CD4-positive, alpha-beta T cell treated with Interleukin-21 for 1 hour (primary cell): ENCODE results near the gene CACNA1B.

Experiments used
- DNase-seq: peaks from one replicate; pipeline ENCODE4 v3.0.0-alpha.2; 2020

CACNA1B gene

GRCh38 chr9:138061631-138062030 is 184.0 kb downstream of the CACNA1B start:
- no peak for DNase-seq

- no peak for DNase-seq
Measured at GRCh38 chr9:138062196-138062595, 184.6 kb downstream of the CACNA1B start.

- no peak for DNase-seq
Measured at GRCh38 chr9:138063033-138063432, 185.5 kb downstream of the CACNA1B start.

- no peak for DNase-seq
Measured at GRCh38 chr9:138063785-138064184, 186.2 kb downstream of the CACNA1B start.

- DNase-seq = no peak
Measured at GRCh38 chr9:138064547-138064946, 187.0 kb downstream of the CACNA1B start.

GRCh38 chr9:138065287-138065686 is 187.7 kb downstream of the CACNA1B start:
- DNase-seq = no peak

GRCh38 chr9:138066049-138066448 is 188.5 kb downstream of the CACNA1B start:
- no peak for DNase-seq

GRCh38 chr9:138067613-138068367 is 190.2 kb downstream of the CACNA1B start:
- DNase-seq = no peak

- DNase-seq = no peak
Measured at GRCh38 chr9:138068601-138069035, 191.0 kb downstream of the CACNA1B start.

- DNase-seq = no peak
Measured at GRCh38 chr9:138069731-138070456, 192.3 kb downstream of the CACNA1B start.

GRCh38 chr9:138070815-138071214 is 193.2 kb downstream of the CACNA1B start:
- DNase-seq = no peak

- no peak for DNase-seq
Measured at GRCh38 chr9:138071292-138071691, 193.7 kb downstream of the CACNA1B start.

GRCh38 chr9:138071731-138072130 is 194.1 kb downstream of the CACNA1B start:
- DNase-seq = no peak

GRCh38 chr9:138072161-138072842 is 194.7 kb downstream of the CACNA1B start:
- DNase-seq = no peak

- no peak for DNase-seq
Measured at GRCh38 chr9:138072897-138073296, 195.3 kb downstream of the CACNA1B start.

GRCh38 chr9:138073408-138073807 is 195.8 kb downstream of the CACNA1B start:
- no peak for DNase-seq

- no peak for DNase-seq
Measured at GRCh38 chr9:138073808-138074207, 196.2 kb downstream of the CACNA1B start.

GRCh38 chr9:138074516-138074915 is 196.9 kb downstream of the CACNA1B start:
- DNase-seq = no peak

- DNase-seq = no peak
Measured at GRCh38 chr9:138075496-138075895, 197.9 kb downstream of the CACNA1B start.

- DNase-seq = no peak
Measured at GRCh38 chr9:138075961-138076649, 198.5 kb downstream of the CACNA1B start.

- DNase-seq = no peak
Measured at GRCh38 chr9:138076650-138077009, 199.0 kb downstream of the CACNA1B start.

- no peak for DNase-seq
Measured at GRCh38 chr9:138077126-138077525, 199.5 kb downstream of the CACNA1B start.

- no peak for DNase-seq
Measured at GRCh38 chr9:138077898-138078540, 200.4 kb downstream of the CACNA1B start.
